Stimulated activated CD4-positive, alpha-beta T cell treated with anti-CD3 and anti-CD28 coated beads, Interleukin-2, amount 100 ng/mL, for 24 hours (primary cell): ENCODE results near the gene TMEM225B.
"Not testable (repeated sequence)": the region's sequence is repeated elsewhere in the genome, so short reads cannot be mapped to it uniquely, and the experiment has no call there.

Experiments
- DNase-seq, 2 donors: peaks; one replicate each; pipeline ENCODE4 v3.0.0-alpha.2; 2020

Gene TMEM225B

DNA sequence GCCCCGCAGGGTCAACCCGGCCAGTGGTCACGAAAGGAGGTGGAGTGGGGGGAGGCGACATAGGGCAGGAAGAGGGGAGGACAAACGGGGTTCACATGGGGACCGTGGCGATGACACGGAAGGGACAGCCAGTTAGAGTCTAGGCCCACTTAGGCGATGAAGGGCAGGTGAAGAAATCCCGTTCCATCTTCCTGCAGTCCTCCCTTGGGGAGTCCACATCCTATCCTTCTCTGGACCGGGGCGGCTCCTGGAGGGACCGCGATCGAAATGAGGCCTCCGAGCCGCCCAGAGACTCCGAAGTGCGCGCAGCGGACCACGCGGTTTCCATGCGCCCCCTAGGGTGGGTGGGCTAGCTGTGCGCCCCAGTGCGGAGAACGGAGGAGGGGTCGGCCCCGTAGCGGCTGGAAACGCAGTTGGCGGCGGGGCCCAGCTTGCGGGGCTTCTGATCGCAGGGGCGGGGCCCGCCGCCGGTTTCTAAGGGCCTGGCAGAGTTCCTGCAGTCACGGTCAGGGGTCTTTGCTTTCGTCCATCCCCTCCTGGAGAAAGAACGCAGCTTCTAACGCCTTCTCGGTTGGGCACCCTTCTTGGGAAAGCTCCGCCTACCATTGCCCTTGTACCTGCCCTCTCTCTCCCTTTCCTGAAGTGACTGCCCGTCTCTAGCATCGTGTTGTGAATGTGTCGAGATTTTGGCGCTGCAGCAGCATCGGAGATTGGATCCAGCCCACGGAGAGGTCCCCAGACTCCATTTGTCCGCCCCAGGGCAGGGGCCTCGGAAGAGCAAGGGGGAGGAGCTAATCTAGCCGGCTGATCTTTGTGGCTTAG lies 17.9 kb upstream of the TMEM225B start:
- peak; percentile 59 to 63 for DNase-seq

DNA sequence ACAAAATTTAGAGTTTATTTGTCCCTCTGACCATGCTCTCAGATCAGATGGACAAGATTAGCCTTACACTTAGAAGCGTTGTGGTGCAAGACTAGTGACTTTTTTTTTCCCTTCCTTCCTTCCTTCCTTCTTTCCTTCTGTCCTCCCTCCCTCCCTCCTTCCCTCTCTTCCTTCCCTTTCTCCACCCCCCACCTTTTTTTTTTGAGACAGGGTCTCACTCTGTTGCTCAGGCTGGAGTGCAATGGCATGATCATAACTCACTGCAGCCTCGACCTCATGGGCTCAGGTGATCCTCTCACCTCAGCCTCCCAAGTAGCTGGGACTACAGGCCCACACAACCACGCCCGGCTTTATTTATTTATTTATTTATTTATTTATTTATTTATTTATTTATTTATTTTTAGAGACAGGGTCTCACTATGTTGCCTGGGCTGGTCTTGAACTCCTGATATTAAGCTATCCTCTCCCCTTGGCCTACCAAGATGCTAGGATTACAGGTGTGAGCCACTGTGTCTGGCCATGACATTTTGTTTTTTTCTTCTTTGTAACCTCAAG lies 17.2 kb upstream of the TMEM225B start:
- DNase-seq, result not testable (repeated sequence)

GRCh38 chr7:99588868-99589267 lies 9.2 kb upstream of the TMEM225B start:
- DNase-seq, result no peak

- DNase-seq, result no peak
Measured at GRCh38 chr7:99594948-99595745, 2.9 kb upstream of the TMEM225B start.

DNA sequence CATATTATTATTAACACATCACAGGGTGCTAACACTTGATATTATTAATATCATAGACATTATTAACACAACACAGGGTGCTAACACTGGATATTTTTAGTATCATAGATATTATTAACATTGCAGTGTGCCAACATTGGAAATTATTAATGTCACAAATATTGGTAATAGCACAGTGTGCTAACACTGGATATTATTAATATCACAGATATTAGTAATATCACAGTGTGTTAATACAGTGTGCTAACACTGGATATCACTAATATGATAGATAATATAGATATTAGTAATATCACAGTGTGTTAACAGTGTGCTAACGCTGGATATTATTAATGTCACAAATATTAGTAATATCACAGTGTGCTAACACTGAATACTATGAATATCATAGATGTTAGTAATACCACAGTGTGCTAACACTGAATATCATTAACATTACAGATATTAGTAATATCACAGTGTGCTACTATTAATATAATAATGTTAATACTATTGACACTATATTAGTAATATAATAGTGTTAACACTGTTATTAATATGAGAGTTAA lies 1.6 kb upstream of the TMEM225B start:
- DNase-seq, result no peak

- no peak for DNase-seq
Measured at GRCh38 chr7:99599836-99600235, 1.8 kb downstream of the TMEM225B start.

GRCh38 chr7:99601656-99602310 lies 3.7 kb downstream of the TMEM225B start:
- no peak for DNase-seq

- no peak for DNase-seq
Measured at GRCh38 chr7:99605527-99605926, 7.5 kb downstream of the TMEM225B start.

- no peak for DNase-seq
Measured at GRCh38 chr7:99606531-99606930, 8.5 kb downstream of the TMEM225B start.

DNA sequence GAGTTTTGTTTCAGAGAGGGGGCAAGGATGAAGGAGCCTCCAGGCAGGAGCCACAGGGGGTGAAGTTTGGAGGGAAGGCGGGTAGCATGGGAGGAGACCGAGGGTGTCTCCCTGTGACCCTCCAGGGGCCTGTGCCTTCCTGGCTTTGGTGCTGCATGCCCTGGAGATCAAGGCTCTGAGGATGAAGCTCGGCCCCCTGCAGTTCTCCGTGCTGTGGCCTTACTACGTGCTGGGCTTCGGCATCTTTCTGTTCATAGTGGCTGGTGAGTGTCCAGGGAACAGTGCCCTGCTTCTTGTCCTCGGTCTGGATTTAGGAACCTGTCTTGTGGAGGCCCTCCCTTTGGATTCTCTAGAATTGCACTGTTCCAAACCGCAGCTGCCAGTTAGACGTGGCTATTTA lies 9.5 kb downstream of the TMEM225B start:
- DNase-seq, result no peak

DNA sequence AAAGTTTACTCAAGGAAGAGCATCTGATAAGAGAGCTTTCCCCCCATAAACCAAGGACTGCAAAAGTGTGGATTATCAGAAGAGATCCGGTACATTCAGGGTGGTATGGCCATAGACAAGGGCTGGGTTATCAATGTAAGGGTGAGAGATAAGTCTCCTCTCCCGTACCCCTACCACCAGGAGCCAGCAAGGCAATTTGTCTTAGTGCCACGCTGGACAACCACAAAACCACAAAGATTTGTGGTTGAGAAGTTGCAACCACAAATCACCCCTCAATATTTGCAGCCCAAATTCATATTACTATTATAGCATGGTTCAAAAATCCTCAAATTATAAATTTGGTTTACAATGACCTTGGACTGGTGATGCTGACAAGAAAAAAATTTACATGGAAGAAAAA lies 16.4 kb downstream of the TMEM225B start:
- no peak for DNase-seq

DNA sequence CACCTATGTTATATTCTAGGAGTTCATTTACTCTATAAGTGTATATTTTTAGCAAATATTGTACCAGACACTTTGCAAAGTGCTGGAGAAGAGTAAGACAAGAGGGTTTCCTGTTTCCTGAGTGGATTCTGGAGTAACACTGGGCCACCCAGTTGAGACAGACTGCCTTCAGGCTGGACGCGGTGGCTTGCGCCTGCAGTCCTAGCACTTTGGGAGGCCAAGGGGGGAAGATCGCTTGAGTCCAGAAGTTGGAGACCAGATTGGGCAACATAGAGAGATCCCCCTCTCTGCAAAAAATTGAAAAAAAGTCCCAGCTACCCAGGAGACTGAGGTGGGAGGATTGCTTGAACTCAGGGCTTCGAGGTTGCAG lies 17.9 kb downstream of the TMEM225B start:
- no peak for DNase-seq

GRCh38 chr7:99616359-99617191 lies 18.5 kb downstream of the TMEM225B start, which contains the start of gene ZSCAN25:
TSS of gene ZSCAN25 (plus strand) at chr7:99616946. CDS start at chr7:99619607, 2,661 bp downstream.
- DNase-seq, result peak; percentile 87 to 88

DNA sequence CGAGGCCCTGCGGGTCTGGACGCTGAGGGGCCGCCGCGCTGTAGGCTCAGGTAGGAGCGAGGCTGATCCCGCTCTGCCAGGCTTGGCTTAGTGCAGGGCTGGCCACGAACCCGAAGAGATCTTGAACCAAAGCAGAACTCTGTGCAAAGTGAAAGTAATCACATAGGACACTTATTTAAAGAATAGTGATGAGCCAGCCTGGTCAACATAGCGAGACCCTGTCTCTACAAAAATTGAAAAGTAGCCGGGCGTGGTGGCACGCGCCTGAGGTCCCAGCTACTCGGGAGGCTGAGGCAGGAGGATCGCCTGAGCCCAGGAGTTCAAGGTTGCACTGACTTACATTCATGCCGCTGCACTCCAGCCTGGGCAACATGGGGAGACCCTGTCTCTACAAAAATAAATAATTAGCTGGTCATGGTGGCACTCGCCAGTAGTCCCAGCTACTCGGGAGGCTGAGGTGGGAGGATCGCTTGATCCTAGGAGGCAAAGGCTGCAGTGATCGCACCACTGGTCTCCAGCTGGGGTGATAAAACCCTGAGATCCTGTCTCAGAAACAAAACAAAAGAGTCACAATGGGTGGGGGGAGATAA lies 19.2 kb downstream of the TMEM225B start:
- DNase-seq, result no peak

DNA sequence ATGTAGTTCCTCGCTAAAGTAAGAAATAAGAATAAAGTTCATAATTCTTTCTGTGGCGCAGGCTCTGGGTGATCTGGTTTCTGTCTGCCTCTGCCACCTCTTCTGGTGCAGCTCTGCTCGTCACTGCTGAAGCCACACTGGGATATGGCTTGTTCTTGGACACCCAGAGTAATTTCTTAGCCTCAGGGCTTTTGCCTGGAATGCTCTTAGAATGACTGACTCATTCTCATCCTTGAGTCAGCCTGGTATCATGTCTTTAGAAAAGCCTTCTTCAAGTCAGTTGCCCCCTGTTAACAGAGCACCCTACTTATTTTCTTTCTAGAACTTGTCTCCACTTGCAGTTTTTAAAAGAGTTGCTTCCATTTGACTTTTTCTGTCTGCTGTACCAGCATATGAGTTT lies 20.7 kb downstream of the TMEM225B start:
- no peak for DNase-seq

DNA sequence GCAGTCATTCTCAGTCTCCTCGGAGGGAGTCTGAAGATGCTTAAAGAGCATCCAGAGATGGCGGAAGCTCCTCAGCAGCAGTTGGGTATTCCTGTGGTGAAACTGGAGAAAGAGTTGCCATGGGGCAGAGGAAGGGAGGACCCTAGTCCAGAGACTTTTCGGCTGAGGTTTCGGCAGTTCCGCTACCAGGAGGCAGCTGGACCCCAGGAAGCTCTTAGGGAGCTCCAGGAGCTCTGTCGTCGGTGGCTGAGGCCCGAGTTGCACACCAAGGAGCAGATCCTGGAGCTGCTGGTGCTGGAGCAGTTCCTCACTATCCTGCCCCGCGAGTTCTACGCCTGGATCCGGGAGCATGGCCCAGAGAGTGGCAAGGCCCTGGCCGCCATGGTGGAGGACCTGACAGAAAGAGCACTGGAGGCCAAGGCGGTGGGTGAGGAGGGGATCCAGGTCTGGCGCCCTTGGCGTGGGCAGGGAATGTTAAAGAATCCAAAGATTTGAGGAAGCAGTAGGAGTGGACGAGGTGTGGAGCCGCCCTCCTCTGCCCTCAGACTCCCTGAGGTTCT lies 21.6 kb downstream of the TMEM225B start:
- DNase-seq, result no peak

- DNase-seq, result no peak
Measured at GRCh38 chr7:99621271-99621670, 23.2 kb downstream of the TMEM225B start.

- no peak for DNase-seq
Measured at GRCh38 chr7:99622596-99622995, 24.5 kb downstream of the TMEM225B start.

DNA sequence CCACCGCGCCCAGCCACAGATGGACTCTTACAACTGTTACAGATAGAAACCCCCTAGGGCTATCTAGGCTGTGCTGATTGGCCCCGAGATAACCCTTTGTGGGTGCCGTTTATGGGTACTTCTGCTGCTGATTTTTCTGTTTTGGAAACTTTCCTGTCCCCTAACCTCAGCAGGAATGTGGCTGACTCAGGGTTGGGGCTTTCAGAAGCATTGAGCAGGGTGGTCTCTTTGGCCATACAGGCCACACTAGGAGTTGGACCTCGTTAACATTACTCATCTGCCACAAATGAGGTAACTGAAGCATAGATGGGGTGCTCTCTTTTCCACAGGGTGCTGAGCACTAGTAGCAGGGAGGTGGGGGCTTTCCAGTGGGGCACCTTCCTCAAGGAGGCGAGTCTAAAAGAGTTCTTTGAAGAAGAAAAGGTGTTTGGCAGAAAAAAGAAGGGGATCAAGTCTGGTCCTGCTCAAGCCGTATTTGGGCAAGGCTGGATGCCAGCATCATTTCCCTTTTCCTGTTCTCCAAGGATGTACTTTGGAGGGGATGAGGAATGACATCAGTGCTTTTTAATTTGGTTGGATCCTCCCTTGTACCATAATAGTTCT lies 25.1 kb downstream of the TMEM225B start:
- DNase-seq, result peak in 1 of 2 donors; percentile 36

- peak; percentile 34 to 43 for DNase-seq
Measured at GRCh38 chr7:99623702-99624447, 25.8 kb downstream of the TMEM225B start.
